ENCODE data around the gene COL12A1.

The COL12A1 gene

DNA sequence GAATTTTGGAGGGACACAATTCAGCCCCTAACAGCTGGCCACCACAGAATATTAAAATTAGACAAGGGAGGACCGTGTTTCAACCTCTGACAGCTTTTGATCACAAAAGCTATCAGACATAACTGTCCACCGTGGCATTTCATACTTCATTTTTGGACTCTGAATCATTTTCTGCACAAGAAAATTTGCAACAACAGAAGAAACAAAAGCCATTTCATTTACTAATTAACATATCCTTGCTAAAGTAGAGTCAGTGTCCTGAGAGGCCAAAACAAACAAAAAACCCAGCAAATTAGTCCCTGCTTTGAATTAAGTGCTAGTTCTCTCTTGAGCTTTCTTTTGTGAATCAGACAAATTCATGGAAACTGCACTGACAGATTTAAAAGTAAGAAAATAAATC lies 17.6 kb upstream of the COL12A1 start:
- TF ChIP-seq CTCF (IDR thresholded peaks at IDR 0.05; ENCODE audit: borderline replicate concordance, insufficient read depth, low read depth, low read length), result no peak

DNA sequence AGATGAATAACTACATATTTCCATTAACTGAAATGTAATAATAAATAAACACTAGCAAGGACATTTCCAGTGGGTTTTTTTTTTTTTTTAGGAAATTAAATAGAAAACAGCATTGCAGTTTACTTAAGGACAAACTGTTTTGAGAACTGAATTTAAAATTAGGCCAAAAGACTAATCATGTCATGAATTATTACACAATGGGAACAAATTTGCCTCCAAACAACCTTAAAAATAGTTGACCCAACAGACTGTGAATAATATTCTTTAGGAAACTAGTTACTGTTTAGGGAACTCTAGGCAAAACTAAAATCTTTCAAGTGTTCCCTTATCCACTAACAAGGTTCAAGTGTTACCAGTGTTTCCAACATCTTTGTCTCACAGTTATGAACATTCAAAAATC lies 16.4 kb upstream of the COL12A1 start:
- no peak for TF ChIP-seq CTCF (IDR thresholded peaks at IDR 0.05; ENCODE audit: borderline replicate concordance, insufficient read depth, low read depth, low read length)
- no peak overlapping the region for H3K4me3 ChIP-seq (ENCODE audit: low read depth, low read length)

More for the DNA sequence above, 17.6 kb upstream of the COL12A1 start:
- H3K4me3 ChIP-seq (ENCODE audit: low read depth, low read length), result no peak overlapping the region

- TF ChIP-seq CTCF (IDR thresholded peaks at IDR 0.05; ENCODE audit: borderline replicate concordance, insufficient read depth, low read depth, low read length), result no peak
- H3K4me3 ChIP-seq (ENCODE audit: low read depth, low read length), result no peak overlapping the region
Measured at GRCh38 chr6:75221116-75221515, 15.3 kb upstream of the COL12A1 start.

- TF ChIP-seq CTCF (IDR thresholded peaks at IDR 0.05; ENCODE audit: borderline replicate concordance, insufficient read depth, low read depth, low read length), result no peak
- no peak overlapping the region for H3K4me3 ChIP-seq (ENCODE audit: low read depth, low read length)
Measured at GRCh38 chr6:75220357-75220756, 14.5 kb upstream of the COL12A1 start.

DNA sequence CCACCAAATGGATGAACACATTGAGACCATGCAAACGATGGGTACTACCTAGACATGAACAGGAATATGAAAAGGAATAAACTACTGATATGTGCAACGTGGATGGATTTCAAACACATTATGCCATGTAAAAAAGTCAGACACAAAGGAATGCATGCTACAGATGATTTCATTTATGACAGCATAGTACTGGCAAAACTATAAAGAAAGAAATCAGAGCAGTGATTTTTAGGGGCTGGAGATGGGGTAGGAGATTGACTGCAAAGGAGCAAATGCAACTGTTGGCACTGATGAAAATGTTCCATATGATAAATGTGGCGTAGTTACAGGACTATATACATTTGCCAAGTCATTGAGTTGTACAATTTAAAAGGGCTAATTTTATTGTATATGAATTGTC lies 13.4 kb upstream of the COL12A1 start:
- TF ChIP-seq CTCF (IDR thresholded peaks at IDR 0.05; ENCODE audit: borderline replicate concordance, insufficient read depth, low read depth, low read length), result no peak
- H3K4me3 ChIP-seq (ENCODE audit: low read depth, low read length), result no peak overlapping the region

GRCh38 chr6:75217193-75217592 lies 11.3 kb upstream of the COL12A1 start:
- TF ChIP-seq CTCF (IDR thresholded peaks at IDR 0.05; ENCODE audit: borderline replicate concordance, insufficient read depth, low read depth, low read length), result no peak
- H3K4me3 ChIP-seq (ENCODE audit: low read depth, low read length), result no peak overlapping the region

GRCh38 chr6:75215291-75215690 lies 9.4 kb upstream of the COL12A1 start:
- no peak overlapping the region for H3K4me3 ChIP-seq (ENCODE audit: low read depth, low read length)
- no peak for TF ChIP-seq CTCF (IDR thresholded peaks at IDR 0.05; ENCODE audit: borderline replicate concordance, insufficient read depth, low read depth, low read length)
